Mesendoderm (in vitro differentiated cells): ENCODE measurements around the gene SRPK2.

ENCODE experiments used
- DNase-seq: peaks from one replicate; pipeline ENCODE4 v3.0.0; 2013
- H2AK5ac ChIP-seq: 2 replicates; pipeline ENCODE4 v1.6.1; 2013; ENCODE audit warnings: low read length, inconsistent platforms
- H2BK120ac ChIP-seq: 2 replicates; pipeline ENCODE4 v1.6.1; 2013; ENCODE audit warnings: low read depth, mild to moderate bottlenecking, low read length, moderate library complexity, mixed read lengths
- H2BK15ac ChIP-seq: replicated peaks from 2 replicates; pipeline ENCODE4 v1.6.1; 2013; ENCODE audit warnings: low read depth, mild to moderate bottlenecking, moderate library complexity
- H2BK5ac ChIP-seq: 2 replicates; pipeline ENCODE4 v1.6.1; 2013; ENCODE audit warnings: low read length, inconsistent platforms
- H3K18ac ChIP-seq: 2 replicates; pipeline ENCODE4 v1.6.1; 2013; ENCODE audit warnings: mild to moderate bottlenecking, low read length, mixed read lengths
- H3K23ac ChIP-seq: one replicate; pipeline ENCODE4 v1.6.1; 2013; ENCODE audit warnings: low read length
- H3K27ac ChIP-seq: 2 replicates; pipeline ENCODE4 v1.5.1; 2013; ENCODE audit warnings: low read depth, mild to moderate bottlenecking, inconsistent platforms, low read length, moderate library complexity
- H3K27me3 ChIP-seq: 2 replicates; pipeline ENCODE4 v1.6.1; 2013; ENCODE audit warnings: low read length, control low read depth, mild to moderate bottlenecking, inconsistent platforms; ENCODE audit not compliant: insufficient read depth, poor library complexity
- H3K36me3 ChIP-seq: 2 replicates; pipeline ENCODE4 v1.6.1; 2013; ENCODE audit warnings: low read length, inconsistent platforms; ENCODE audit not compliant: control insufficient read depth, insufficient read depth
- H3K4ac ChIP-seq: one replicate; pipeline ENCODE4 v1.6.1; 2013; ENCODE audit warnings: low read depth, mild to moderate bottlenecking, low read length, moderate library complexity
- H3K4me1 ChIP-seq: 2 replicates; pipeline ENCODE4 v1.6.1; 2013; ENCODE audit warnings: low read depth, low read length, inconsistent platforms; ENCODE audit not compliant: control insufficient read depth
- H3K4me2 ChIP-seq: 2 replicates; pipeline ENCODE4 v1.6.1; 2013; ENCODE audit warnings: low read length
- H3K4me3 ChIP-seq: 2 replicates; pipeline ENCODE4 v1.5.1; 2013; ENCODE audit warnings: mild to moderate bottlenecking, low read length
- H3K56ac ChIP-seq: one replicate; pipeline ENCODE4 v1.6.1; 2013; ENCODE audit warnings: low read length
- H3K79me1 ChIP-seq: 2 replicates; pipeline ENCODE4 v1.6.1; 2013; ENCODE audit warnings: low read length, inconsistent platforms
- H3K79me2 ChIP-seq: 2 replicates; pipeline ENCODE4 v1.6.1; 2013; ENCODE audit warnings: mild to moderate bottlenecking, low read length; ENCODE audit not compliant: control insufficient read depth, insufficient read depth
- H3K9ac ChIP-seq: 2 replicates; pipeline ENCODE4 v1.6.1; 2013; ENCODE audit warnings: low read length, inconsistent platforms
- H4K5ac ChIP-seq: one replicate; pipeline ENCODE4 v1.6.1; 2013; ENCODE audit warnings: low read length
- H4K8ac ChIP-seq: one replicate; pipeline ENCODE4 v1.6.1; 2013; ENCODE audit warnings: low read depth, mild to moderate bottlenecking, control low read depth, low read length, moderate library complexity
- WGBS: extraction: QIAGEN DNeasy Blood & Tissue Kit; methylation state at CpG from one replicate; pipeline ENCODE4 v1.1.7; 2013; ENCODE audit warnings: low lambda C conversion rate, missing lambda C conversion rate; ENCODE audit not compliant: insufficient coverage; ENCODE audit errors: extremely low coverage; 5-methylcytosine and 5-hydroxymethylcytosine counted together

Gene SRPK2

GRCh38 chr7:105206985-105207384, 181.7 kb downstream of the SRPK2 start:
- no peak overlapping the region for H3K4me3 ChIP-seq
- no peak overlapping the region for H3K18ac ChIP-seq
- H3K4me1 ChIP-seq, result no peaks in the 10 kb centered on the region
- H3K4me2 ChIP-seq, result no peak overlapping the region
- H3K36me3 ChIP-seq, result no peaks in the 10 kb centered on the region
- no peak overlapping the region for H4K5ac ChIP-seq
- no peak for DNase-seq
- no peak overlapping the region for H3K9ac ChIP-seq
- H2BK120ac ChIP-seq, result no peak overlapping the region
- peaks cover 14% of the 10 kb centered on the region for H3K79me1 ChIP-seq
- H2AK5ac ChIP-seq, result no peak overlapping the region
- no peak overlapping the region for H3K4ac ChIP-seq
- H2BK5ac ChIP-seq, result no peak overlapping the region
- no peak overlapping the region for H3K23ac ChIP-seq
- no CpG with 5 or more reads among the region's 2 CpGs for WGBS
- H3K27ac ChIP-seq, result no peak overlapping the region
- H4K8ac ChIP-seq, result no peak overlapping the region
- no peaks in the 10 kb centered on the region for H3K27me3 ChIP-seq
- peaks cover 2% of the 10 kb centered on the region for H3K79me2 ChIP-seq
- H2BK15ac ChIP-seq, result no peak overlapping the region
- no peak overlapping the region for H3K56ac ChIP-seq

GRCh38 chr7:105205592-105206237, 183.0 kb downstream of the SRPK2 start:
- Histone ChIP-seq H4K8ac (no peak overlapping the region), H3K79me2 (peaks cover under 1% of the 10 kb centered on the region), H4K5ac (no peak overlapping the region), H3K27ac (no peak overlapping the region), H3K9ac (no peak overlapping the region), H2BK15ac (no peak overlapping the region), H2BK5ac (no peak overlapping the region), H3K79me1 (peaks cover 9% of the 10 kb centered on the region), H2AK5ac (no peak overlapping the region), H2BK120ac (no peak overlapping the region), H3K4me3 (no peak overlapping the region), H3K56ac (no peak overlapping the region), H3K36me3 (no peaks in the 10 kb centered on the region), H3K4me1 (no peaks in the 10 kb centered on the region), H3K27me3 (no peaks in the 10 kb centered on the region), H3K4ac (no peak overlapping the region), H3K4me2 (no peak overlapping the region), H3K18ac (no peak overlapping the region), H3K23ac (no peak overlapping the region)
- WGBS, result no CpG with 5 or more reads among the region's 7 CpGs
- DNase-seq, result no peak

GRCh38 chr7:105204953-105205352, 183.8 kb downstream of the SRPK2 start:
- Histone ChIP-seq H3K36me3 (no peaks in the 10 kb centered on the region), H3K23ac (no peak overlapping the region), H3K18ac (no peak overlapping the region), H3K79me1 (peaks cover 9% of the 10 kb centered on the region), H2BK15ac (no peak overlapping the region), H3K79me2 (no peaks in the 10 kb centered on the region), H4K5ac (no peak overlapping the region), H3K4me3 (no peak overlapping the region), H3K4ac (no peak overlapping the region), H3K9ac (no peak overlapping the region), H4K8ac (no peak overlapping the region), H3K4me2 (no peak overlapping the region), H2BK5ac (no peak overlapping the region), H3K27ac (no peak overlapping the region), H3K56ac (no peak overlapping the region), H2BK120ac (no peak overlapping the region), H3K27me3 (no peaks in the 10 kb centered on the region), H3K4me1 (no peaks in the 10 kb centered on the region), H2AK5ac (no peak overlapping the region)
- WGBS, result no CpG with 5 or more reads among the region's 2 CpGs
- DNase-seq, result no peak

GRCh38 chr7:105204520-105204919, 184.2 kb downstream of the SRPK2 start:
- Histone ChIP-seq H3K27me3 (no peaks in the 10 kb centered on the region), H4K5ac (no peak overlapping the region), H3K4ac (no peak overlapping the region), H4K8ac (no peak overlapping the region), H3K4me2 (no peak overlapping the region), H3K36me3 (no peaks in the 10 kb centered on the region), H2BK120ac (no peak overlapping the region), H3K56ac (no peak overlapping the region), H3K4me3 (no peak overlapping the region), H3K18ac (no peak overlapping the region), H3K9ac (no peak overlapping the region), H3K4me1 (no peaks in the 10 kb centered on the region), H3K79me1 (peaks cover 9% of the 10 kb centered on the region), H2BK15ac (no peak overlapping the region), H3K23ac (no peak overlapping the region), H2BK5ac (no peak overlapping the region), H3K27ac (no peak overlapping the region), H3K79me2 (no peaks in the 10 kb centered on the region), H2AK5ac (no peak overlapping the region)
- no peak for DNase-seq
- no CpG with 5 or more reads among the region's 9 CpGs for WGBS

GRCh38 chr7:105202616-105203015, 186.1 kb downstream of the SRPK2 start:
- H3K79me1 ChIP-seq, result peaks cover 9% of the 10 kb centered on the region
- WGBS, result no CpG with 5 or more reads among the region's 3 CpGs
- no peak overlapping the region for H4K8ac ChIP-seq
- H3K4me2 ChIP-seq, result no peak overlapping the region
- no peak overlapping the region for H3K4me3 ChIP-seq
- no peak overlapping the region for H3K9ac ChIP-seq
- no peak overlapping the region for H3K18ac ChIP-seq
- H2BK5ac ChIP-seq, result no peak overlapping the region
- no peak overlapping the region for H2BK15ac ChIP-seq
- H3K36me3 ChIP-seq, result no peaks in the 10 kb centered on the region
- H2BK120ac ChIP-seq, result no peak overlapping the region
- no peak overlapping the region for H3K23ac ChIP-seq
- no peaks in the 10 kb centered on the region for H3K79me2 ChIP-seq
- no peak for DNase-seq
- no peak overlapping the region for H3K27ac ChIP-seq
- H3K4ac ChIP-seq, result no peak overlapping the region
- no peak overlapping the region for H3K56ac ChIP-seq
- H4K5ac ChIP-seq, result no peak overlapping the region
- H3K4me1 ChIP-seq, result no peaks in the 10 kb centered on the region
- H2AK5ac ChIP-seq, result no peak overlapping the region
- H3K27me3 ChIP-seq, result no peaks in the 10 kb centered on the region

GRCh38 chr7:105199386-105199785, 189.3 kb downstream of the SRPK2 start:
- no peak overlapping the region for H3K18ac ChIP-seq
- H3K27me3 ChIP-seq, result no peaks in the 10 kb centered on the region
- no peak overlapping the region for H2AK5ac ChIP-seq
- no peak overlapping the region for H3K4me3 ChIP-seq
- no peak overlapping the region for H2BK5ac ChIP-seq
- H3K4me1 ChIP-seq, result no peaks in the 10 kb centered on the region
- WGBS, result no CpG with 5 or more reads among the region's 1 CpG
- no peak overlapping the region for H3K4me2 ChIP-seq
- no peak overlapping the region for H3K4ac ChIP-seq
- H3K56ac ChIP-seq, result no peak overlapping the region
- H2BK120ac ChIP-seq, result no peak overlapping the region
- H3K79me1 ChIP-seq, result peaks cover 4% of the 10 kb centered on the region
- H3K79me2 ChIP-seq, result no peaks in the 10 kb centered on the region
- H3K36me3 ChIP-seq, result no peaks in the 10 kb centered on the region
- no peak overlapping the region for H3K23ac ChIP-seq
- no peak overlapping the region for H4K5ac ChIP-seq
- DNase-seq, result no peak
- H3K9ac ChIP-seq, result no peak overlapping the region
- no peak overlapping the region for H4K8ac ChIP-seq
- H2BK15ac ChIP-seq, result no peak overlapping the region
- no peak overlapping the region for H3K27ac ChIP-seq
